OCI-LY7 (cell line): Measurements from ENCODE around the gene SMYD3. TPM values are rescaled to one million over a fixed set of nuclear protein-coding genes. Genes with fewer than 3 reads are reported as not detected.

Experiments
- BruUV-seq: library from RNA; stranded (reverse); fragments of 400-500 nt; replicated peaks from 2 replicates; lab custom pipeline; 2021; lab: Mats Ljungman, UMichigan
- CTCF ChIA-PET: fragments of 300-600 bp; sonication (Branson Sonifier 250); formaldehyde crosslinking; loops from one replicate; lab custom pipeline; 2022; ENCODE audit warnings: antibody characterized with exemption; ENCODE audit not compliant: unreplicated experiment; lab: Charles Lee
- POLR2A ChIA-PET: fragments of 300-600 bp; sonication (Branson Sonifier 250); formaldehyde crosslinking; loops from one replicate; lab custom pipeline; 2022; ENCODE audit warnings: antibody characterized with exemption; lab: Charles Lee
- DNase-seq: peaks from one replicate; pipeline ENCODE4 v3.0.0-alpha.2; 2015; ENCODE audit warnings: low spot score
- H2AFZ ChIP-seq: fragments of 200-600 bp; sonication (generic), shearing (Covaris generic); 2 replicates; pipeline ENCODE4 v1.6.1; 2014; ENCODE audit warnings: mild to moderate bottlenecking, antibody characterized with exemption, low read length, moderate library complexity
- H3K27ac ChIP-seq: fragments of 200-600 bp; sonication (generic); 2 replicates; pipeline ENCODE4 v1.5.1; 2014; ENCODE audit warnings: mixed run types, low read depth, mild to moderate bottlenecking, moderate library complexity, low read length, inconsistent platforms; ENCODE audit not compliant: poor library complexity, severe bottlenecking
- H3K36me3 ChIP-seq: fragments of 200-600 bp; sonication (generic); 2 replicates; pipeline ENCODE4 v1.6.1; 2014; ENCODE audit warnings: mild to moderate bottlenecking, antibody characterized with exemption, low read length, moderate library complexity, mixed read lengths; ENCODE audit not compliant: insufficient read depth
- H3K4me1 ChIP-seq: fragments of 200-600 bp; sonication (generic); 2 replicates; pipeline ENCODE4 v1.5.1; 2014; ENCODE audit warnings: mild to moderate bottlenecking, low read length; ENCODE audit not compliant: insufficient read depth, poor library complexity, severe bottlenecking
- H3K4me2 ChIP-seq: fragments of 200-600 bp; sonication (generic); 2 replicates; pipeline ENCODE4 v1.6.1; 2014; ENCODE audit warnings: mild to moderate bottlenecking, low read length
- H3K4me3 ChIP-seq: fragments of 200-600 bp; sonication (generic); 2 replicates; pipeline ENCODE4 v1.5.1; 2014; ENCODE audit warnings: mild to moderate bottlenecking, low read depth, low read length; ENCODE audit not compliant: poor library complexity, severe bottlenecking
- H3K79me2 ChIP-seq: fragments of 200-600 bp; sonication (generic); 2 replicates; pipeline ENCODE4 v1.6.1; 2016; ENCODE audit warnings: low read depth, mild to moderate bottlenecking, low read length, moderate library complexity, mixed read lengths; ENCODE audit not compliant: insufficient read depth
- H3K9me2 ChIP-seq: fragments of 200-600 bp; sonication (generic); 2 replicates; pipeline ENCODE4 v1.6.1; 2016; ENCODE audit warnings: mild to moderate bottlenecking, low read length, mixed read lengths; ENCODE audit not compliant: insufficient read depth
- H3K9me3 ChIP-seq: fragments of 200-600 bp; sonication (generic); 2 replicates; pipeline ENCODE4 v1.6.1; 2014; ENCODE audit warnings: mild to moderate bottlenecking, mixed run types, low read length, mixed read lengths
- H4K20me1 ChIP-seq: fragments of 200-600 bp; sonication (generic); 2 replicates; pipeline ENCODE4 v1.6.1; 2014; ENCODE audit warnings: mild to moderate bottlenecking, antibody characterized with exemption, low read length, moderate library complexity, mixed read lengths; ENCODE audit not compliant: insufficient read depth
- EZH2phosphoT487 ChIP-seq: fragments of 200-600 bp; sonication (generic); IDR thresholded peaks from 2 replicates; pipeline ENCODE4 v1.6.1; 2018; ENCODE audit warnings: low read depth, borderline replicate concordance, mild to moderate bottlenecking, mixed run types, antibody characterized with exemption, low read length, moderate library complexity, mixed read lengths
- intact Hi-C: fragments of 100-400 bp; cut with micrococcal nuclease; formaldehyde crosslinking; loops from one replicate; pipeline ENCODE4 v1.10.0; 2022; ENCODE audit not compliant: unreplicated experiment
- total RNA-seq, 2 experiments: library from RNA; depleted of rRNA in 1 of 2; stranded (reverse); fragments of >200 nt in 1 of 2; shearing (Covaris generic) in 1 of 2; gene quantifications; 2 replicates each; pipeline ENCODE4 v1.2.3, GENCODE V29; 2014 to 2022
- TF ChIP-seq, protein P1 (sequence below): fragments of 200-600 bp; sonication (generic); conservative IDR thresholded peaks from 2 replicates; pipeline ENCODE4 v1.5.1; 2014; ENCODE audit warnings: mild to moderate bottlenecking, antibody characterized with exemption, low read length, moderate library complexity, mixed read lengths

The SMYD3 gene
- total RNA-seq, 2 experiments from 2014 or later, result 28.9 to 34.5 TPM

DNA sequence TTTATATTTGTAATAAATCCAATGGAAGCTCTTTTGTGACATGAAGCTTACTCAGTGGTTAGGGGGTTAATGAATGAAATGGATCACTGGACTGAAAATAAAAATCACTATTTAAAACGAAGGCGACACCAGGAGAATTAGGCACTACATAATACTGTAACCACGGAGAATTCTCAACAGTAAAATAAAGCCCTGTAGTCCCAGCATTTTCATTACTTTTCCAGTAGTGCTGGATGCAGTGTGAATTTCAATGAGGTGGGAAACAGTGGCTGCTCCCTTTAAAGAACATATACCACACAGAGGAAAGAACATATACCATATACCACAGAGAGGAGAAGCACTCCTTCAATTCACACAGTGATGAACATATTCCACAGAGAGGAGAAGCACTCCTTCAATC lies 275.0 kb downstream of the SMYD3 start:
- H3K79me2 ChIP-seq, result no peaks in the 10 kb centered on the region
- no peaks in the 10 kb centered on the region for H3K4me1 ChIP-seq
- H3K4me3 ChIP-seq, result no peak overlapping the region
- ChIA-PET CTCF (no interaction called here), POLR2A (no interaction called here)
- intact Hi-C loops, result no loop called here
- DNase-seq, result no peak
- H3K9me3 ChIP-seq, result no peaks in the 10 kb centered on the region
- H3K27ac ChIP-seq, result no peak overlapping the region
- H3K4me2 ChIP-seq, result no peak overlapping the region
- no peak overlapping the region for H2AFZ ChIP-seq
- TF ChIP-seq, protein P1, sequence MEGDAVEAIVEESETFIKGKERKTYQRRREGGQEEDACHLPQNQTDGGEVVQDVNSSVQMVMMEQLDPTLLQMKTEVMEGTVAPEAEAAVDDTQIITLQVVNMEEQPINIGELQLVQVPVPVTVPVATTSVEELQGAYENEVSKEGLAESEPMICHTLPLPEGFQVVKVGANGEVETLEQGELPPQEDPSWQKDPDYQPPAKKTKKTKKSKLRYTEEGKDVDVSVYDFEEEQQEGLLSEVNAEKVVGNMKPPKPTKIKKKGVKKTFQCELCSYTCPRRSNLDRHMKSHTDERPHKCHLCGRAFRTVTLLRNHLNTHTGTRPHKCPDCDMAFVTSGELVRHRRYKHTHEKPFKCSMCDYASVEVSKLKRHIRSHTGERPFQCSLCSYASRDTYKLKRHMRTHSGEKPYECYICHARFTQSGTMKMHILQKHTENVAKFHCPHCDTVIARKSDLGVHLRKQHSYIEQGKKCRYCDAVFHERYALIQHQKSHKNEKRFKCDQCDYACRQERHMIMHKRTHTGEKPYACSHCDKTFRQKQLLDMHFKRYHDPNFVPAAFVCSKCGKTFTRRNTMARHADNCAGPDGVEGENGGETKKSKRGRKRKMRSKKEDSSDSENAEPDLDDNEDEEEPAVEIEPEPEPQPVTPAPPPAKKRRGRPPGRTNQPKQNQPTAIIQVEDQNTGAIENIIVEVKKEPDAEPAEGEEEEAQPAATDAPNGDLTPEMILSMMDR, result no peak
- no peak for TF ChIP-seq EZH2phosphoT487
- no peaks in the 10 kb centered on the region for H3K9me2 ChIP-seq
- BruUV-seq, result no TSS peak
- H3K36me3 ChIP-seq, result no peaks in the 10 kb centered on the region
- no peaks in the 10 kb centered on the region for H4K20me1 ChIP-seq

DNA sequence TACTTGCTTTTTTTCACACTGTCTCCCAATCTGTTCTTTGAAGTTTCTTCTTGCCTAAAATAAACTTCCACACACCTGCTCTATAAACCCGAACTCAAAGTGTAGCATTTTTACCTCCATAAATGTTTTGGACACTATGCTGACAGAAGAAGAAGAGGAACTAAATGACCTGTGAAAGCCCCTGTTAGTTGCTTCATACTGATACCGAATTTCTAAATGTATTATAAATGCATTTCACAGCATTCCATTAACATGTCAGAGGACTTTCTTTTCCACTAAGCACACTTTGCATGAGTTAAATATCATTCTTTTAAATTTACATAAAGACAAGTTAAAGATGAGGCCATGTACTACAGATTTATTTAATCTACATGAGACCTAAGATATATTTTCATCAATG lies 281.0 kb downstream of the SMYD3 start:
- no TSS peak for BruUV-seq
- ChIA-PET CTCF (no interaction called here), POLR2A (no interaction called here)
- Histone ChIP-seq H3K4me1 (no peaks in the 10 kb centered on the region), H3K27ac (no peak overlapping the region), H3K79me2 (no peaks in the 10 kb centered on the region), H3K4me3 (no peak overlapping the region), H3K9me2 (no peaks in the 10 kb centered on the region; the same call in 1 of the 2 replicates), H3K9me3 (no peaks in the 10 kb centered on the region), H3K4me2 (no peak overlapping the region), H2AFZ (no peak overlapping the region), H4K20me1 (no peaks in the 10 kb centered on the region), H3K36me3 (no peaks in the 10 kb centered on the region)
- no peak for TF ChIP-seq EZH2phosphoT487
- TF ChIP-seq, protein P1, result no peak
- DNase-seq, result no peak
- intact Hi-C loops, result no loop called here

DNA sequence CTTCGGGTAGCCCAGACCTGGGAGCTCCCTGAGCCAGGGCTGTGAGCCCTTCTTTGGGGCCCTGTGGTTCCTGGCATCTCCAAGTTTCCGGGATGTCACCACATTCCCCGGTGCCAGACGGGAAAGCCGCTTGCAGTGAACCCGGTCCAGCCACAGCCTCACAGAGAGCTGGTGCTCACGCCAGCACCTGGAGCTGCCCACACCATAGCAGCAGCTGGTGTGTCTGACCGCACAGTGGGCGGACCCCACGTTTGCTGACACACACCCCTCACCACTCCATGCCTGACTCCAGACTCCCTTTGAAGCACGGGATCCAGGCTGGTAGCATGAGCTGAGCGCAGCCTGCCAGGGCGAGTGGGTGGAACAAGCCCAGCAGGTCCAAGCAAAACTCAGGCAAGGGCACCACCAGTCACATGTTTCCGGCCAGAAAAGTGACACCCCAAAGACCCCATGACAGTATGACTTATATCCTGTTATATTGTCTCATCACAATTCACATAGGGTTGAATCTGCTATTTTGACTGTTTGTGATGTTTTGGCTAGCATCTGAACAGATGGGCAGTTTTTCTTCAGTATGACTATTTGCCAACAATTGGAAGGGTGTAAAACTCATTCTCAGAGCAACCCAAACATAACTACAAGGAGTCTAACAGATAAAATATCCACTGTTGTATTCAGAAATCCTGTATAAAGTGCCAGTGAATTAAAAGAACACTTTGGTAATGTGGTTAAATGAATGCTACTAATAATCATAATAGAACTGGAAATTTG lies 285.4 kb downstream of the SMYD3 start:
- no peak overlapping the region for H3K27ac ChIP-seq
- H3K4me1 ChIP-seq, result no peaks in the 10 kb centered on the region
- TF ChIP-seq, protein P1, result no peak
- no peak for TF ChIP-seq EZH2phosphoT487
- no peaks in the 10 kb centered on the region for H3K9me3 ChIP-seq
- no peak overlapping the region for H2AFZ ChIP-seq
- CTCF ChIA-PET, result no interaction called here
- no peaks in the 10 kb centered on the region for H3K36me3 ChIP-seq
- H3K9me2 ChIP-seq, result no peaks in the 10 kb centered on the region; the same call in 1 of the 2 replicates
- H3K79me2 ChIP-seq, result no peaks in the 10 kb centered on the region
- DNase-seq, result no peak
- intact Hi-C loops, result no loop called here
- BruUV-seq, result no TSS peak
- H4K20me1 ChIP-seq, result no peaks in the 10 kb centered on the region
- no peak overlapping the region for H3K4me3 ChIP-seq
- no peak overlapping the region for H3K4me2 ChIP-seq
- POLR2A ChIA-PET, result interaction anchor here (0.7 to 1.1 kb wide), 2 partner anchors 28 to 823 kb away, joined by 3 to 6 read pairs; no protein-coding TSS in a partner anchor
